Transverse colon (tissue), 4 donors: ENCODE measurements around the gene BCAM.
"Not testable (repeated sequence)": the region's sequence is repeated elsewhere in the genome, so short reads cannot be mapped to it uniquely, and the experiment has no call there.

Experiments
- EP300 ChIP-seq: sonication (generic); formaldehyde crosslinking; IDR thresholded peaks from one replicate; pipeline ENCODE4 v1.6.1; 2017; ENCODE audit warnings: antibody characterized with exemption, low read depth
- POLR2A ChIP-seq: fragments of 450-650 bp; IDR thresholded peaks from one replicate; pipeline ENCODE4 v1.6.1; 2016; ENCODE audit warnings: antibody characterized with exemption, mild to moderate bottlenecking, moderate library complexity
- POLR2AphosphoS5 ChIP-seq, 3 donors: sonication (generic); formaldehyde crosslinking; IDR thresholded peaks; one replicate each; pipeline ENCODE4 v1.6.1; 2016; ENCODE audit warnings: antibody characterized with exemption in 3 of 3
- TF ChIP-seq, protein P1 (sequence below), 5 experiments: fragments of 200-600 bp in 3 of 5; fragments of 450-650 bp in 2 of 5; sonication (generic) in 3 of 5; IDR thresholded peaks; 1 replicate in 2 of 5; 2 replicates in 3 of 5; pipeline ENCODE4 v1.5.1; 2016 to 2017; ENCODE audit warnings: antibody characterized with exemption in 5 of 5, inconsistent platforms in 3 of 5, mild to moderate bottlenecking in 2 of 5, moderate library complexity in 1 of 5

DNA sequence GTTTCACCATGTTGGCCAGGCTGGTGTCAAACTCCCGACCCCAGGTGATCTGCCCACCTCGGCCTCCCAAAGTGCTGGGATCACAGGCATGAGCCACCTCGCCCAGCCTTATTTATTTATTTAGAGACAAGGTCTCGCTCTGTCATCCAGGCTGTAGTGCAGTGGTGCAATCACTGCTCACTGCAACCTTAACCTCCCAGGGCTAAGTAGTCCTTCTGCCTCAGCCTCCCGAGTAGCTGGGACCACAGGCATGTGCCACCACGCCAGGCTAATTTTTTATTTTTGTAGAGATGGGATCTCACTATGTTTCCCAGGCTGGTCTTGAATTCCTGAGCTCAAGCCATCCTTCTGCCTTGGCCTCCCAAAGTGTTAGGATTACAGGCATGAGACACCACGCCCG, 25.5 kb downstream of the BCAM start:
- TF ChIP-seq, protein P1, sequence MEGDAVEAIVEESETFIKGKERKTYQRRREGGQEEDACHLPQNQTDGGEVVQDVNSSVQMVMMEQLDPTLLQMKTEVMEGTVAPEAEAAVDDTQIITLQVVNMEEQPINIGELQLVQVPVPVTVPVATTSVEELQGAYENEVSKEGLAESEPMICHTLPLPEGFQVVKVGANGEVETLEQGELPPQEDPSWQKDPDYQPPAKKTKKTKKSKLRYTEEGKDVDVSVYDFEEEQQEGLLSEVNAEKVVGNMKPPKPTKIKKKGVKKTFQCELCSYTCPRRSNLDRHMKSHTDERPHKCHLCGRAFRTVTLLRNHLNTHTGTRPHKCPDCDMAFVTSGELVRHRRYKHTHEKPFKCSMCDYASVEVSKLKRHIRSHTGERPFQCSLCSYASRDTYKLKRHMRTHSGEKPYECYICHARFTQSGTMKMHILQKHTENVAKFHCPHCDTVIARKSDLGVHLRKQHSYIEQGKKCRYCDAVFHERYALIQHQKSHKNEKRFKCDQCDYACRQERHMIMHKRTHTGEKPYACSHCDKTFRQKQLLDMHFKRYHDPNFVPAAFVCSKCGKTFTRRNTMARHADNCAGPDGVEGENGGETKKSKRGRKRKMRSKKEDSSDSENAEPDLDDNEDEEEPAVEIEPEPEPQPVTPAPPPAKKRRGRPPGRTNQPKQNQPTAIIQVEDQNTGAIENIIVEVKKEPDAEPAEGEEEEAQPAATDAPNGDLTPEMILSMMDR (IDR thresholded peaks at IDR 0.05), result not testable (repeated sequence)
- not testable (repeated sequence) for TF ChIP-seq POLR2AphosphoS5 (IDR thresholded peaks at IDR 0.05); POLR2A; EP300
